ENCODE measurements around the gene TM9SF3.
A peak's percentile ranks its signal among the peaks of the same experiment; 100 is the strongest.

TM9SF3 gene

DNA sequence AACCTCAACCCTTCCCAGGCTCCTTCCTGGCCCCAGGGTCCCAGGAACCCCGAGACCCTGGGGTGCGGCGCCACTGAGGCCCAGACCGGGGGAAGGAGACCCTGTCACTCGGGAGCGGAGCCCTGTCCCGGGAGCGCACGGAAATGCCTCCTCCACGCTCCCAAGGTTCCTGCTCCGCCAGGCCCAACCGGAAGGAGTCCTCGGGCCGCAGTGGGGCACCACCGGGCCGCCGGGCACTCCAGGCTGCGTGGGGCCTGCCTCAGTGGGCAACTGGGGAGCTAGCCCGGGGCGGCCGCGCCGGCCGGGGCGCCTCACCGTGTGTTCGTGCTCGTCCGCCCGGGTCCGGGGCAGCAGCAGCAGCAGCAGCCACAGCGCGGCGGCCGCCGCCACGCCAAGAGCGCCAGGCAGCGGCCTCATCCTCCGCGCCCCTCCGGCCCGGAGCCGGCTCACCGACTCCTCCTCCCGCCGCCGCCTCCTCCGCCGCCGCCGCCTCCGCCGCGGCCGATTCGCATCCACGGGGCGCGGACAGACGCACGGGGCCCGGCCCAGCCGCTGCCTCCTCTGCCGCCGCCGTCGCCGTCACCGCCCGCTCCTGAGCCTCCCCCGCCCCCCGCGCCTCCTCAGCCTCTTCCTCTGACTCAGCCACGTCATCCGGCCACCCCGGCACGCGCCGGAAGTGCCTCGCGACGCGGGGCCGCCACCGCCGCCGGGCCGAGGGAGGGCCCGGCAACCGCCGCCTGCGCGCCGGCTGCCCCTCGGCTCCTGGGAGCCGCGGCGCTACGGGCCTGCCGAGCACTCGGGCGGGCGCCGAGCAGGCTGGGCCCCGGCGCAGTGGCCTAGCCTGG, at the start of gene TM9SF3:
Gene TM9SF3 (minus strand): TSS at position 594 of the 845 bp plus-strand sequence. CDS start 177 bp downstream, at position 417.
- peak; percentile 92 to 93 for DNase-seq

DNA sequence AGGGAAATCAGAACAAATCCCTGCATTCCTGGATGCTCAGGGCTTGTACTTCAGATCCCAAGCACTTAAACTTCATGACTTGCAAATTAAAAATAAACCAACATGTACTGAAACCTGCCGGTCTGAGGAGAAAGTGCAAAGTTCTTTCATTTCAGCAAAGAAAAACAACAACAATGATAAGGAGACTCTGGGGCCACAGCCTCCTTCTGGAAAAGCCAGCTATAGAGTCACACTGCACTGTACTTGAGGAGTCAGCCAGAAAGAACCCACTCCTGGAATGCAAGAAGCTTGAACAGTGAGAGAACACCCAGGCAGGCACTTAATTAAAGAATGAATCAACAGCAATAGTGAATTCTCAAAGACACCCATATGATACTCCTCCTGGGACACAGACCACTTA, 49.7 kb upstream of the TM9SF3 start:
- DNase-seq, result no peak

DNA sequence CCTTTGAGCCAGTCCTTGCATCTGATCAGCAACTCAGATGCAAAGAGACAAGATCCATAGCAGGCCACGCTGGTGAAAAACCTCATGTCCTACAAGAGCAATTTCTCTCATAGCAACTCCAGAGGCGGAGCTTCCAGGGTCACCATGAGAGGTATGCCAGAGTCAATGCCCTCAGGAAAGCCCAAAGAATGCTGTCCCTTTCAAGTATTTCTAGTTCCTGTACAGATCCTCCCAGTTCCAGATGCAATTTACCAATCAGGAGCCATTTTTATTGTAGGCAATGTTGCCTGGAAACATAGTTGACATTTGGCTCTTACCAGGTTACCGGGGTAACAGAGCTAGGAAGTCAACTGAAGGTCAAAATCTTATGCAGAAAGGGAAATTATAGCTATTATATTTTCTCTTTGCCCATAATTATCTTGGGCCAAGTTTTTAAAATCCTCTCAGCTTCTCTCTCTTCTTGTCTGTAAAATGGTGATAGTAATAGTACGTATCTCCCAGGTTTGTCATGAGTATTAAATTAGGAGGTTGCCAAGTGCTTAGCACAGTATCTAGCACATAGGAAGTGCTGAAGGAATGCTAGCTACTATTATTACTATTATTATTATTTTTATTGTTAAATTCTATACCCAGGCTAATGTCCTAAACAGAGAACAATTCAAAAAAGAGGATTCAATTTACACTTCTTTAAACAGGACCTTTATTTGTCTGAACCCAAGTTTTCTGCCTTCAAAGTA, 46.3 kb upstream of the TM9SF3 start:
- no peak for DNase-seq

DNA sequence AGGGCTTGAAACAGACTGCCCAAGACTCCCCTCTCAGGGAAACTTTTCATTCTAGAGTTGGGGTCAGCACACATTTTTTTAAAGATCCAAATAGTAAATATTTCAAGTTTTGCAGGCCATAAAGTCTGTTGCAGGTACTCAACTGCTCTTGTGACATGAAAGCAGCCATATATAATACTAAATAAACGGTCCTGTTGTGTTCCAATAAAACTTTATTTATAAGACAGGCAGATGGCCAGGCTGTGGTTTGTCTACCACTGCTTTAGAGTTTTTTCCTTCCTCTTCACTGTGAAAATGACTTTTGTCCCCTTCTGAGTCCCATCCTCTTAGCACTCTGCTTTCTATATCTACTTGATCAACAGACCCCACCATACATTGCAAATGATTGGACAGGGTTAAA, 40.5 kb upstream of the TM9SF3 start:
- no peak for DNase-seq

DNA sequence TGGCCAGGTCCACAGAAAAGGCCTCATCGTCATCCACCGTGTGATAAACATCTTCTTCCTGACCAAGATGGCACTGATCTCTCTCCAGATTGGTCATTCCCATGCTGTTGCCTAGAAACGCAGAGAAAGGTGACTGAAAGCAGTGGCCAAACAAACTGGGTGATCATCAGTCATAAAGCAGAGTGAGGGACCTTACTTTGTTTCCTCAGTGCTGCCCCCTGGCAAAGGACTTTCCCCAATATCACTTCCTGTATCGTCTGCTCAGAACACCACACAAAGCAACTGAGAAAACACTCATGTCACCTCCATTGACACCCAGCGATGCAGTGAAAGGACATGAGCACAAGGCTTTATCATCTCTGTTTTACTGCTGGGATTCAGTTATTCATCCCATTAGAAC, 40.0 kb upstream of the TM9SF3 start:
- DNase-seq, result no peak

DNA sequence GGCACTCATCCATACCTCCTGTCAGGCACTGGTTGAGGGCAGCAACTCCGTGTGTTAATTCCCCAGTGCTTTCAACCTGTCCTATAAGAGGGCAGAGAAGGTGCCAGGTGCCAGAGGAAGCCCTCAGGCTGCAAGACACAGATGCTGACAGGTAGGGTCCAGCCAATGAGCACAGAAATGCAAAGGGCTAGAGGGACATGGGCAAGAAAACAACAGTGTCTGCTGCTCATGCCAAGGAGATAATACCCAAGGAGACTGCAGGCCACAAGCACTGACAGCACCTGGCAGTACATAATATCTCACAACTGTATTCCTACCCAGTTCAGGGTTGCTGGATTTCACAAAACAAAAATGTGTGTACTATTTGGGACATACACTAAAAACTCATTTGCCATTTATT, 38.4 kb upstream of the TM9SF3 start:
- DNase-seq, result no peak

DNA sequence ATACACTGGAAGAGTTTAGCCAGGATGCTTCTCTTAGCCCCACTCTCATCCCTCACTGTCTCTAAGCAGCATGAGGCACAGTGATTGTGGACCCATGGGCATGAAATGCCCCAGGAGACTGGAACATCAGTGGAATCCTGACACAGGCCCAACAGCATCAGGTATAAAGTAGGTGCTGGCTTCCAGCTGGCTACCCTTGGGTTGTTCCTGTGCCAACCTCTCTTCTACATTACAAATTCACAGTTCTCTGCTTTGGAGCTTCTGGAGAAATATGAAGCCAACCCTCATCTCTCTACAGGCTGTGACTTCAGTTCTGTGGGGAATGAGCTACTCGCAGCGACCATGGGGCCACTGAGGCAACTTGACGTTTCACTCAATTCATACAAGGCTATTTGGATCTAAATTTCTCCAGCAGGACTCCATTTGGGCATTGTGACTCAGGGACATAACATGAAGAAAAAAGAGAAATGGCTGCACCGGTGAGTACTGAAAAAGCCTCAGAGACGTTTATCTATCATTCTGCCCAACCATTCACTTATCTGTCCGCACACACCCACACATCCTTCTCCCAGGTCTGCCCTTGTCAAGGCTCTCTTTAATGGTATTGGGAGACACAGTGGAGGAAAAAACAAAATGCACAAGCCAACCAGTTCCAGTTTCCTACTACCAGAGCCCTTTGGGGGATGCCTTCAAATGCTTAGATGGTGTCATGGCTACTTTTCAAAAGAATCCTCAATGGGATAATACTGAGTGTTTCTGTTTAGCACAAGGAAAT, 35.4 kb upstream of the TM9SF3 start:
- DNase-seq, result no peak

DNA sequence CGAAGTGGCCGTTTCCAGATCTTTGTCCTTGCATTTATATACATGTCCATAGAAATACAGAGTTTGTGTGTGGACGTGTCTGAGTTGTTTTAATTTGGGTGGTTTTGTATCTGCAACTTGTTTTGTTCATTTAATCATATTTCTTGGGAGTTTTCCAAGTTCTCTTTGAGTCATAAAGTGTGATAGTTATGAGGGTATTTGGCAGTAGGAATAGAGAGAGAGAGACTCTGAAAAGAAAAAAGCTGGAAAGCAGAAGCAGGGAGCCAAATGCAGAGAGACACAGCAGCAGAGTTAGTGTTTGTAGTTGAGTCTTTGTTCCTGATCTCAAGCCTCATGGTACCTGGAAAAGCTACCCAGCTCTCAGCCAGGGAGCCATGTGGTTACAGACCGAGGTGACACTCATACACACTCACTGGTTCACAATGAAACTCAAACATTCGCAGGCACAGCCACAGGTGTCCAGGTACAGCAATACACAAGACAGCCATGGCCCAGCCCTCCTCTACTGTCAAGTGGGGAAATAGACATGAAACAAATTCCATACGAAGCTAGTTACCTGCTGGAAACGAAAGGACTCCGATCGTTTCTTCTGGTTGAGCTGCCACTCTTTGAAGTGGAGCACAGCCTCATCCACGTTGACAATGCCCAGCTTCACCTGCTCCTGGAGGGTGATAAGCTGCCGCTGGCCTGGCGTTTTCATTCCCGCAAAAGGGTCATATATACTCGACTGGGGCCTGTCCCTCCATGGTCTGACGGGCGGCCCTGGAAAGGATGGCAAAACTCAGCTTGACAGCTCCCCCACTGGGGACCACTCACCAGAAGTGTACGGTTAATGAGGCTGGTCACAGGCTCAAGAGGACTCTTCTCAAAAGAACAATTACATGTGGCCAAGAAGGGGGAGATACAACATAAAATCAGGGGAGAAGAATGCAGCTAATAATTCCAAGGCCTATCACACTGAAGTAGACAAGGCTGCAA, 33.3 kb upstream of the TM9SF3 start:
- DNase-seq, result no peak

DNA sequence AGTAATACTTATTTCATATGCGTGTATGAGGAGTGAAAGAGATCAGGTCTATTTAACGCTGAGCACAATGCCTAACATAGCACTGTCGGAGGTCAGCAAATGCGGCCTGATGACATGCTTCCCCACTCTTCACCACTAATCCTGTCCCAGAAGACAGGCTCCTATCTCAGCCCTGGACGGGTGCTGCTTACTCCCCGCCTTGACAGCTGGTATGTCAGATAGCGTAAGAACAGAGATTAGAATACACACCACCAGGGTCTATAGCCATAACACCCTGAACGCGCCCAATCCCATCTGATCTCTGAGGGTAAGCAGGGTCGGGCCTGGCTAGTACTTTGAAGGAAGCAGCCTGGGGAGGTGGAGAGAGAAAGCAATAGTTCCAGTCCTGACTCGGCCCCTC, 32.3 kb upstream of the TM9SF3 start:
- no peak for DNase-seq

DNA sequence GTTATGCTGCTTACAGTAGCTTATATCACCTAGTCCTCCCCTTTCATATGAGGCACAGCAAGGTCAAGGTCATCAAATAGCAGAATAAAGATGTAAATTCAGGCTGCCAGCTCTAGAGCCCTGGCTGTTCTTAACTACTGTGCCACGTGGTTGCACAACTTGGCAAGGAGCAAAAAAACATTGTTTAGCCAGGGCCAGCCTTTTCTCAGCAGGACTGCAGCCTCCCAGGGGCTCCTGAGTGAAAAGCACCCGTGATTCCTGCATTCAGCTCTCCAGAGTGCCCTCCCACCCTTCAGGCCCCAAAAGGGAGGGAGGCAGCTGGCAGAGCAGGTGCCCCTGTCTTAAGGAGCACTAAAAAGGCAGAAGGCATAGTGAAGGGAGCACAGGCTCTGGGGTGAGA, 31.8 kb upstream of the TM9SF3 start:
- no peak for DNase-seq

DNA sequence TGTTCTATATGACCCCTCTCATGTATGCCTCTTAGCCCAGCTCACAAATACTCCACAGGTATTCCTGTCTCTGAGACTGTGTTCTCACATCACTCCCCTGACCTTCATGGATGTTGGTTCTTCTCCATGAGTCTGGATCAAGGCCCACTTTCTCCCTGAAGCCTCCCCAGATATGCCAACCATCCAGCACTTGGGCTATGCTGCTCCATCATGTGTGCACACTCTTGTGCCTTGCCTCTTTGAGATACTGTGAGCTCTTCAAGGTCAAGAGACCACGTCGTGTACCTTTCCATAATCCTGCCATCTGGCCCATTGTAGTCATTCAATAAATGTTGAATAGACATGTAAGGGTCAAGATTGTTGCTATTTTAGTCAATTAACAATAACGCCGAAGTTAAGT, 30.1 kb upstream of the TM9SF3 start:
- no peak for DNase-seq

DNA sequence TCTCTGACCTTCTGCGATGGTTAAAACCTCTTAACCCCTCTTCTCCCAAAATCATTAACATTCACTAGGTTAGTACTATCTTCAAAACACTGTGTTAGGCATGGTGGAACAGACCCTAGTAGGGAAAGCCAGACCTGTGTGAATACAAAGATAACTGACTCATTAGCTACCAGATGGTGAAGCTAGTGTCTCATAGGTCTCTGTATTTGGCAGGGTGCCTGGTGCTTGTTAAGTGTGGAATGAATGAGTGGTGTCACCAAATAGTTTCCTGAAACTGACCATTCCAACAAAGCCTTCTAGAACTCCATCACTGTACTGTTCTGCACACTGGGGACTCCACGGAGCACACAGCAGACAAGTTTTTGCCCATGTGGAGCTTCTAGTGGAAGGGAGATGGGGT, 27.7 kb upstream of the TM9SF3 start:
- DNase-seq, result no peak

DNA sequence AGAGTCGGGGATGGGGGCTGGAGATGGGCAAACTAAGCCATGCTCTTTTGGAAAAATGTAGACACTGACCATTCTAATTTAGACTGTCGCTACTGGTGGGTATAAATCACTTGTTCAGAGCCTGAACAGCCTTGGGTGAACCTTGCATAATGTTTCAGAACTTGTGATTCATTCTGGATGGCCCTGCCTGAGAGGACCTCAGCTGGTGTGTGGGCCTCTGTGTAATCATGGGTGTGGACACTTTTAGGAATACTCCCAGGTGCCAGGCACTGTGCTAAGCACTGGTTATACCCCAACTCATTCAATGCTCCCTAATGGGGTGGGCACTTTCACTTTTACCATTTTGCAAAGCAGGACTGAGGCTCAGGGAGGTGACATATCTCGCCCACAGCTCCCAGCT, 26.8 kb upstream of the TM9SF3 start:
- no peak for DNase-seq

DNA sequence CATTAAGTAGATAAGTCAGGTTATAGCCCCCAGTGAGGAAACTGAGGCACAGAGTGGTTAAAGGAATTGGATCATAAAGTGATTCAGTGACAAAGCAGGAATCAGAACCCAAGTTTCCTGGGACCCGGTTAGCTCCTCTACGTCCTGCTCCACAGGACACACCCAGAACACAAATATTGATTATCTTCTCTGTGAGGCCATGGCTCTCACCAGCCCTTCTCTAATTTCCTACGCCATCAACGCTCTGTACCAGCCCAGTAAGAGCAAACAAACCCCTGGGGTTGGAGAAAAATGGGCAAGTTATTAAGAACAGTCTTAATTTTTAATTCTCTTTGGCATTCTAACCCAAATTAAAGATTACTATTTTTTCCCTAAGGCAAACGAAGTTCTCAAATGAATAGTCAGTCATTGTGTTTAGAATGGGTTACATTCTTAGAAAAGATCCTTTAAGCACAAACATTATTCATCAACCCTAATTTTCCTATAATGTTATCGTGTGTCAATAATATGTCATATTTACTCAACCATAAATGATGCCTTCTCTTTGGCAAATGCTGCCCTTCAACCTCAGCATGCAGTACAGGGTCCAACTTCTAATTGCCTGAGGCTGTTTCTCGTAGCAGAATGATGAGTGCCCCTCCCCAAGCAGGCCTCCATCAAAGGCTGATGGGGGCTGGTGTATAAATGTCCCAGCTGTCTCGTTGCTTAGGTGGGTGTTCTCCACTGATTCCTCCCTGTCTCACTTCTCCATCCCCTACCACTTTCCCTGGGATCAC, 25.4 kb upstream of the TM9SF3 start:
- DNase-seq, result no peak

DNA sequence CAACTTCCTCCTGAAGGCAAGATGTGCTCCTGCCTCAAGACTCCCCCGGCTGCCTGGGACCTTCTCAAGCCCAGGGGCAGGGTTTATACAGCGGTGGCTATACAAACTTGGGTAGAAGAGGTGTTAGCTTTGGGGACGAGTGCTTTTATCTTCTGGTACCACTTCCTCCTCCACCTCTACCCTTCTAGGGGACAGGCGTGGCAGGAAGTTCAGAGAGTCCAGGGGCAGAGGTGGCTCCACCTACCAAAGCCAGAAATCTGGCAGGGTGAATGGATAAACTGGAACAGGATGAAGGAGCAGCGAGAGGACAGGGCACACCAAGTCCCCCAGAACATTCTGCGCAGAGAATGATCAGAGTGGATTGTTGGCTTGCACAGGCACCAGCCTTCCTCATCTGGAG, 24.0 kb upstream of the TM9SF3 start:
- peak in 1 of 2 donors; percentile 9 for DNase-seq

DNA sequence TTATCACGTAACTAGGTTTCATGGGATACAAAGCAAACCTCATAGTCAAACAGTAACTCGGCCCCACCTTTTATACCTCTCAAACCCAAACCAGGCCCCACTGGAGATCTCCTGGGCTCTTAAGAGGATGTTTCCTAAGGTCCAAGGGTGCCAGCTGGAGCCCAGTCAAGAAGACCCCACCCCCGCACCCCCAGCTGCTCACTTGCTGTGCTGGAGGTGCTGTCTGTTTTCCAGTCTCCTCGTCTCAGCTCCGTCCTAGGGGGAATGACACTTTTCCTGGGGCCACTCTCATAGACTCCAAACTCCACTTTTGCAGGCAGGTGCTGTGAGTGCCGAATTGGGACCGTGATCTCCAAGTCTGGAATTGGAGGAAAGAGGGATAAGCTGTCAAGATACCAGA, 22.7 kb upstream of the TM9SF3 start:
- DNase-seq, result no peak

DNA sequence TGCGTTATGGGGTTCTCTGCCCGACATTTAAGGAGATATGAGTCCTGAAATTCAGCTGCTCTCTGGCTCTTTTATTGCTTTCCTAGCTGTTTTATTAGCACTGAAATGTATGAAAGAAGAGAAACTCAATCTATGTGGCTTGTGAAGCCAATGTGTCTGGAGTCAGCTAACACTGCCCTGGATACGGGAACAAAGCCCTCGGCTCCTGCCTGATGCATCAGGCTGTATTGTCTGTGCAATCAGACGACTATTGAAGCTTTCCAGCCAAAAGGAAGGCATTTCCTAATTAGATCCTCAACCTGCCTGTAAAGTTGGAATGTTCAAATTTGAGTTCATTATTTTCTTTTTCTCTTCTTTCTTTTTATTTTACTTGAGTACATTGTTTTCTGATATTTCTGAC, 22.0 kb upstream of the TM9SF3 start:
- DNase-seq, result no peak

DNA sequence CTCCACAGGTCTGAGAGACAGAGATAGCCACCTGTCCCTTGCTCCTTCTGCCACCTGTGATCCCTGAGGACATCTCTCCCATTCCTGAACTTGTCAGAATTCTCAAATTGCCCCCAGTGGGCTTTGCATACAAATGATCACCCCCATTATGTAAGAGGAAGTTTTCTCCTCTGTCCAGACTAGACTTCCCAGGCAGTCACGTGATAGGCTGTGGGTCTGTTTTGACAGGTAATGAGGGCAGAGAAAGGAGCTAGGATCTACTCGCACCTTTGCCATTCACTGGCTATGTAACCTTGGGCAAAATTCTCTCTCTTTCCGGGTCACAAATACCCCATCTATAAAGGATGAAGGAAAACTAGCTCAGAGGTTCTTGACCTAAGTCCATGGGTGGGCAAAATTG, 21.4 kb upstream of the TM9SF3 start:
- no peak for DNase-seq

DNA sequence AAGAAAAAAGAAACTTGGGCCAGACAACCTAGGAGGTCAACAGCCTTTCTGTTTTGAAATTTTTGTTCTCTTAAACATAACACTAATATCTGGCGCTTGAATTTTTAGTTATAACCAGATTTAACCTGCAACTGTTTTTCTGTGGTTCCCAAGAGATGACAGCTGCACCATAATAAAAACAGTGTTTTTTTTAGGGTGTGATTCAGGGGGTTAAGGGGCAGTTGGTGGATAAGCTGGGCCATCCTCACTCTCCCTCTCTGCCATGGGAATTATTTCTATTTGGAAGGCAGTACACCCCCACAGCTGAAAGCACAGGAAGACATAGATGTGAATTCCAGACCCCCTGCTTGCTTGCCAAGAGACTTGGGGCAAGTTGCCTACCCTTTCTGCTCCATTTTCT, 20.1 kb upstream of the TM9SF3 start:
- no peak for DNase-seq

DNA sequence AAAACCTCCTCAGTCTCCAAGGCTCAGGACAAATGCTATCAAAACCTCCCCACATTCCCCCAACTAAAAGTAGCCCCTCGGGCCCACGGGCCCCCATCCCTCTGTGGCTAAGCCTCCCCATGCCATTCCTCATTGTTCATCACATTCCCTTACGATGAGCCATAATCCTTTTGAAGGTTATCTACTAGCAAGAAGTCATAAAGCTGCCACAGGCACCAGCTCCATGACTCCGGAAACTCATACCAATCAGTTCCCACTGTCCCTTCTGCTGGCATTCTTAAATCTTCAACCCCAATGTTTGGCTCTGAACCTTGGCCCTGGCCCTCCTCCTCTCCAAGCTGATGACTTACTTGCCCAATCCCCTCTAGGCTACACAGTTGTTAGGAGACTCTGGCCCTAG, 19.4 kb upstream of the TM9SF3 start:
- no peak for DNase-seq

DNA sequence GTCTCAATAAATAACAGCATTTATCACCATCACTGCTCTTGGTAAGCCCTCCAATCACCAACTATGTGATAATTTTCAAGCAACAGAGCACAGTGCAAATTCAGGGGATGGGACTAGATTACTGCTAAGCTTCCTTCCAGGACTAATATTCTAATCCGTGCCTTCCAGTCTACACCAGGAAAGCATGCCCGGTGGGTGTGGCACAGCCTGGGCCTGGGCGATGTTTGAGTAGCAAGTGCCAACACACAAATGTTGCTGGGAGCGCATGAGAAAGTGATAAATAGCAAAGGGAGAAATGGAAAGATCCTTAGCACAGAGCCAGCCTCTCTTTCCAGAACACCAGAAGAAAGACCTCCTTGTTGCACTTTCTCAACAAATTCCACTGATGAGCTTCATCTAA, 13.5 kb upstream of the TM9SF3 start:
- no peak for DNase-seq

DNA sequence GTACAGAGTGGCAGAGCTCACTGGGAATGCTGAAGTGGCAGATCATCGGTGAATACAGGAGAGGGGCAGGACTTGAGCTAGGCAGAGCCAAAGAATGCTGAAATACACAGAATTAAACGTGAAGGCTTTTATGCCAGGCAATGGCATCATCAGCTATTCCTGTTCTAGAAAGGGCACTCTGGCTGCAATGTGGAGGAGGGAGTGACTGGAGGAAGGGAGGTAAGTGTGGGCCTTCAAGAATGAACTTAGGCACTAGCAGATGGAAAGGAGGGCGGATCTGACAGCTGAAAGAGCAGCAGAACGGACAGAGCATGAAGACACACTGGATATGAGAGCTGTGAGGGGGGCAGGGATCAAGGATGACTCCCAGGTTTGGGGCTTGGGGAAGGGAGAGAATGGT, 12.0 kb upstream of the TM9SF3 start:
- no peak for DNase-seq
